Uterus (tissue), 4 donors: ENCODE data around the gene KRT38. TPM values are rescaled to one million over a fixed set of nuclear protein-coding genes. Genes with fewer than 3 reads are reported as not detected.

Experiments
- DNase-seq, 2 donors: peaks; one replicate each; pipeline ENCODE4 v3.0.0-alpha.2; 2019 to 2020
- H3K27ac ChIP-seq, 2 donors: fragments of 200-600 bp; sonication (generic); 1 replicate in 1 of 2; 2 replicates in 1 of 2; pipeline ENCODE4 v1.5.1; 2016 to 2018
- H3K27me3 ChIP-seq, 2 donors: fragments of 200-600 bp; sonication (generic); one replicate each; pipeline ENCODE4 v1.5.1; 2018 to 2019; ENCODE audit warnings: control low read depth in 1 of 2
- H3K36me3 ChIP-seq, 2 donors: fragments of 200-600 bp; sonication (generic); one replicate each; pipeline ENCODE4 v1.5.1; 2019; ENCODE audit warnings: control low read depth in 1 of 2
- H3K4me1 ChIP-seq, 2 donors: fragments of 200-600 bp; sonication (generic); one replicate each; pipeline ENCODE4 v1.5.1; 2018 to 2019; ENCODE audit warnings: control low read depth in 1 of 2
- H3K4me3 ChIP-seq, 2 donors: fragments of 200-600 bp; sonication (generic); 1 replicate in 1 of 2; 2 replicates in 1 of 2; pipeline ENCODE4 v1.5.1; 2018 to 2019; ENCODE audit warnings: mild to moderate bottlenecking in 1 of 2
- H3K9me3 ChIP-seq, 2 donors: fragments of 200-600 bp; sonication (generic); one replicate each; pipeline ENCODE4 v1.5.1; 2019; ENCODE audit warnings: control low read depth in 1 of 2
- CTCF ChIP-seq, 4 experiments: fragments of 200-600 bp in 2 of 4; fragments of 450-650 bp in 2 of 4; sonication (generic) in 2 of 4; IDR thresholded peaks; one replicate each; pipeline ENCODE4 v1.5.1; 2016 to 2019; ENCODE audit warnings: antibody characterized with exemption in 4 of 4, mild to moderate bottlenecking in 2 of 4, moderate library complexity in 1 of 4
- POLR2A ChIP-seq, 2 donors: fragments of 450-650 bp; IDR thresholded peaks; one replicate each; pipeline ENCODE4 v1.6.1; 2016; ENCODE audit warnings: antibody characterized with exemption in 2 of 2, mild to moderate bottlenecking in 1 of 2, moderate library complexity in 1 of 2
- intact Hi-C: fragments of 100-400 bp; cut with DNase I; formaldehyde crosslinking; loops from one replicate; pipeline ENCODE4 v1.15.1; 2023; ENCODE audit warnings: low total_unique reads
- total RNA-seq, 4 donors: library from RNA; depleted of rRNA in 3 of 4; stranded (reverse); fragments of >200 nt in 3 of 4; gene quantifications; one replicate each; pipeline versions ENCODE4 v1.1.0 to v1.2.4, GENCODE V29; 2014 to 2023
- donor health status: DM: yes; HTN: yes; CAD: no.

KRT38 gene
- total RNA-seq, 4 donors from 2014 or later: not detected

- TF ChIP-seq POLR2A (IDR thresholded peaks at IDR 0.05): no peak
- no peak for TF ChIP-seq CTCF (IDR thresholded peaks at IDR 0.05)
- peak in 1 of 2 donors; percentile 49 for DNase-seq
- Histone ChIP-seq H3K27ac (no peak overlapping the region), H3K4me3 (no peak overlapping the region), H3K27me3 (no peaks in the 10 kb centered on the region), H3K4me1 (no peaks in the 10 kb centered on the region), H3K36me3 (no peaks in the 10 kb centered on the region), H3K9me3 (no peaks in the 10 kb centered on the region)
- intact Hi-C loops: no loop called here
Measured at GRCh38 chr17:41404024-41404671, 36.6 kb downstream of the KRT38 start.

- no peaks in the 10 kb centered on the region for H3K9me3 ChIP-seq
- no peaks in the 10 kb centered on the region for H3K36me3 ChIP-seq
- intact Hi-C loops: no loop called here
- H3K27ac ChIP-seq: no peak overlapping the region
- H3K4me1 ChIP-seq: no peaks in the 10 kb centered on the region
- TF ChIP-seq CTCF (IDR thresholded peaks at IDR 0.05) (no peak), POLR2A (IDR thresholded peaks at IDR 0.05) (no peak)
- H3K27me3 ChIP-seq: no peaks in the 10 kb centered on the region
- H3K4me3 ChIP-seq: no peak overlapping the region
- no peak for DNase-seq
Measured at GRCh38 chr17:41403404-41404023, 37.3 kb downstream of the KRT38 start.

GRCh38 chr17:41402161-41402560 lies 38.6 kb downstream of the KRT38 start:
- no peak for DNase-seq
- intact Hi-C loops: no loop called here
- no peaks in the 10 kb centered on the region for H3K36me3 ChIP-seq
- no peaks in the 10 kb centered on the region for H3K9me3 ChIP-seq
- H3K27me3 ChIP-seq: no peaks in the 10 kb centered on the region
- H3K27ac ChIP-seq: peak overlapping the region in 1 of 2 donors; percentile 25
- no peak for TF ChIP-seq CTCF (IDR thresholded peaks at IDR 0.05)
- H3K4me1 ChIP-seq: no peaks in the 10 kb centered on the region
- no peak overlapping the region for H3K4me3 ChIP-seq

GRCh38 chr17:41396996-41397660 lies 43.7 kb downstream of the KRT38 start, which contains the start of gene KRT31:
Gene KRT31 (minus strand): TSS chr17:41397608. CDS start chr17:41397539, 69 bp downstream.
- Histone ChIP-seq H3K27ac (no peak within 1 kb of the TSS), H3K9me3 (no peaks in the 10 kb centered on the region), H3K36me3 (no peaks in the 10 kb centered on the region), H3K4me3 (no peak within 1 kb of the TSS), H3K27me3 (no peaks in the 10 kb centered on the region), H3K4me1 (no peaks in the 10 kb centered on the region)
- no peak for DNase-seq
- intact Hi-C loops: no loop called here
- TF ChIP-seq CTCF (IDR thresholded peaks at IDR 0.05): no peak
- no peak for TF ChIP-seq POLR2A (IDR thresholded peaks at IDR 0.05)

- no peak for DNase-seq
- intact Hi-C loops: no loop called here
- H3K27ac ChIP-seq: no peak overlapping the region
- no peak for TF ChIP-seq CTCF (IDR thresholded peaks at IDR 0.05)
- no peak for TF ChIP-seq POLR2A (IDR thresholded peaks at IDR 0.05)
- no peaks in the 10 kb centered on the region for H3K36me3 ChIP-seq
- no peaks in the 10 kb centered on the region for H3K9me3 ChIP-seq
- no peaks in the 10 kb centered on the region for H3K27me3 ChIP-seq
- H3K4me1 ChIP-seq: no peaks in the 10 kb centered on the region
- H3K4me3 ChIP-seq: no peak overlapping the region
Measured at GRCh38 chr17:41396340-41396739, 44.4 kb downstream of the KRT38 start.
